HCT116 (cell line): ENCODE results near the gene TRPV2. TPM values are rescaled to one million over a fixed set of nuclear protein-coding genes. Genes with fewer than 3 reads are reported as not detected.

Source experiments
- ATAC-seq: fragments of 200-7000 bp; cut with Tn5 transposase; 2 replicates; pipeline ENCODE4 v1.9.1; 2020; ENCODE audit warnings: mild to moderate bottlenecking, moderate library complexity
- BruUV-seq: library from RNA; stranded (reverse); fragments of 400-500 nt; replicated peaks from 2 replicates; lab custom pipeline; 2021; lab: Mats Ljungman, UMichigan
- CTCF ChIA-PET: fragments of 300-600 bp; sonication (Branson Sonifier 250); formaldehyde crosslinking; loops from one replicate; lab custom pipeline; 2021; ENCODE audit warnings: antibody characterized with exemption; lab: Charles Lee
- POLR2A ChIA-PET: fragments of 300-600, 350-600 bp; sonication (Branson Sonifier 250); formaldehyde crosslinking; loops from one replicate; lab custom pipeline; 2021; ENCODE audit warnings: antibody characterized with exemption; lab: Charles Lee
- RAD21 ChIA-PET, 2 experiments: fragments of 300-600 bp; sonication (Branson Sonifier 250); formaldehyde crosslinking; loops; one replicate each; lab custom pipeline; 2023; ENCODE audit warnings: low total read pairs in 2 of 2; ENCODE audit not compliant: uncharacterized antibody in 2 of 2, unreplicated experiment in 2 of 2, low non-redundant PET in 1 of 2; lab: Charles Lee
- DNase-seq: peaks from one replicate; pipeline ENCODE4 v3.0.0-alpha.2; 2010; ENCODE audit warnings: low read depth, low spot score
- H2AFZ ChIP-seq: fragments of 200-600 bp; shearing (Covaris generic), sonication (generic); 2 replicates; pipeline ENCODE4 v1.6.1; 2017; ENCODE audit warnings: low read depth, mixed run types, mixed read lengths, antibody characterized with exemption, low read length; ENCODE audit not compliant: poor library complexity, severe bottlenecking
- H3K27ac ChIP-seq: 2 replicates; pipeline ENCODE4 v1.5.1; 2012; ENCODE audit warnings: low read depth, low read length
- H3K27me3 ChIP-seq: fragments of 200-600 bp; sonication (generic); 2 replicates; pipeline ENCODE4 v1.6.1; 2016; ENCODE audit warnings: mixed run types, low read length, mixed read lengths; ENCODE audit not compliant: insufficient read depth
- H3K36me3 ChIP-seq, 2 experiments: fragments of 200-500 bp in 1 of 2; fragments of 200-600 bp in 1 of 2; sonication (Bioruptor generic) in 1 of 2; sonication (generic) in 1 of 2; 2 replicates each; pipeline versions ENCODE4 v1.5.1 to v1.6.1; 2014 to 2016; ENCODE audit warnings: low read length in 2 of 2, inconsistent platforms in 1 of 2, mixed read lengths in 1 of 2, mixed run types in 1 of 2; ENCODE audit not compliant: insufficient read depth in 2 of 2, control insufficient read depth in 1 of 2
- H3K4me1 ChIP-seq, 2 experiments: fragments of 200-600 bp in 1 of 2; sonication (generic) in 1 of 2; 2 replicates each; pipeline versions ENCODE4 v1.5.1 to v1.6.1; 2012 to 2017; ENCODE audit warnings: low read length in 2 of 2, inconsistent platforms in 1 of 2, mild to moderate bottlenecking in 1 of 2, mixed read lengths in 1 of 2, mixed run types in 1 of 2, moderate library complexity in 1 of 2; ENCODE audit not compliant: insufficient read depth in 2 of 2, control insufficient read depth in 1 of 2
- H3K4me2 ChIP-seq: fragments of 200-600 bp; sonication (generic); 2 replicates; pipeline ENCODE4 v1.6.1; 2017; ENCODE audit warnings: mixed run types, low read length, mixed read lengths
- H3K4me3 ChIP-seq, 2 experiments: fragments of 200-600 bp in 1 of 2; sonication (generic) in 1 of 2; replicated peaks in 1 of 2; 2 replicates each; pipeline ENCODE4 v1.5.1; 2011 to 2016; ENCODE audit warnings: low read length in 2 of 2, control low read depth in 1 of 2, low read depth in 1 of 2, mild to moderate bottlenecking in 1 of 2, mixed read lengths in 1 of 2, mixed run types in 1 of 2
- H3K79me2 ChIP-seq: fragments of 200-600 bp; sonication (generic); 2 replicates; pipeline ENCODE4 v1.6.1; 2017; ENCODE audit warnings: mild to moderate bottlenecking, mixed run types, low read length, moderate library complexity, mixed read lengths; ENCODE audit not compliant: insufficient read depth
- H3K9ac ChIP-seq: fragments of 200-600 bp; sonication (generic); 2 replicates; pipeline ENCODE4 v1.6.1; 2016; ENCODE audit warnings: low read length, mixed read lengths
- H3K9me2 ChIP-seq: fragments of 200-600 bp; sonication (generic), shearing (Covaris generic); 2 replicates; pipeline ENCODE4 v1.6.1; 2017; ENCODE audit warnings: mixed run types, mild to moderate bottlenecking, moderate library complexity; ENCODE audit not compliant: insufficient read depth
- H3K9me3 ChIP-seq, 2 experiments: fragments of 200-500 bp in 1 of 2; fragments of 200-600 bp in 1 of 2; sonication (Bioruptor generic) in 1 of 2; sonication (generic) in 1 of 2; 2 replicates each; pipeline ENCODE4 v1.6.1; 2014 to 2017; ENCODE audit warnings: low read length in 2 of 2, mixed read lengths in 2 of 2, inconsistent platforms in 1 of 2, low read depth in 1 of 2, mild to moderate bottlenecking in 1 of 2, mixed run types in 1 of 2, moderate library complexity in 1 of 2; ENCODE audit not compliant: control insufficient read depth in 1 of 2, insufficient read depth in 1 of 2
- H4K20me1 ChIP-seq: fragments of 200-600 bp; sonication (generic), shearing (Covaris generic); 2 replicates; pipeline ENCODE4 v1.6.1; 2017; ENCODE audit warnings: mixed run types, mild to moderate bottlenecking, moderate library complexity; ENCODE audit not compliant: insufficient read depth
- ATF3 ChIP-seq: IDR thresholded peaks from 2 replicates; pipeline ENCODE4 v1.6.1; 2012
- CBX3 ChIP-seq: IDR thresholded peaks from 2 replicates; pipeline ENCODE4 v1.6.1; 2012; ENCODE audit warnings: low read depth
- CTCF ChIP-seq, 3 experiments: fragments of 200-600 bp in 1 of 3; sonication (generic) in 1 of 3; IDR thresholded peaks in 2 of 3; conservative IDR thresholded peaks in 1 of 3; 2 replicates each; pipeline ENCODE4 v1.5.1; 2012 to 2017; ENCODE audit warnings: low read depth in 2 of 3, low read length in 2 of 3, antibody characterized with exemption in 1 of 3, borderline replicate concordance in 1 of 3, control low read depth in 1 of 3, mild to moderate bottlenecking in 1 of 3, mixed read lengths in 1 of 3, mixed run types in 1 of 3, moderate library complexity in 1 of 3; ENCODE audit not compliant: insufficient read depth in 1 of 3
- EGR1 ChIP-seq: IDR thresholded peaks from 2 replicates; pipeline ENCODE4 v1.6.1; 2012; ENCODE audit warnings: low read depth
- EZH2 ChIP-seq: fragments of 200-600 bp; sonication (generic); IDR thresholded peaks from 2 replicates; pipeline ENCODE4 v1.6.1; 2017; ENCODE audit warnings: antibody characterized with exemption, mixed run types
- JUND ChIP-seq: IDR thresholded peaks from 2 replicates; pipeline ENCODE4 v1.6.1; 2012
- MAX ChIP-seq: IDR thresholded peaks from 2 replicates; pipeline ENCODE4 v1.6.1; 2012
- POLR2A ChIP-seq: IDR thresholded peaks from 2 replicates; pipeline ENCODE4 v1.7.0; 2011; ENCODE audit warnings: borderline replicate concordance; ENCODE audit not compliant: insufficient read depth, insufficient read length; ENCODE audit errors: extremely low read depth
- POLR2AphosphoS5 ChIP-seq: IDR thresholded peaks from 2 replicates; pipeline ENCODE4 v1.6.1; 2011; ENCODE audit warnings: mild to moderate bottlenecking, low read depth, low read length, moderate library complexity
- REST ChIP-seq: IDR thresholded peaks from 2 replicates; pipeline ENCODE4 v1.6.1; 2012; ENCODE audit warnings: low read depth
- SP1 ChIP-seq: IDR thresholded peaks from 2 replicates; pipeline ENCODE4 v1.6.1; 2012; ENCODE audit warnings: low read depth
- TCF7L2 ChIP-seq: IDR thresholded peaks from 2 replicates; pipeline ENCODE4 v1.7.0; 2011; ENCODE audit warnings: borderline replicate concordance, inconsistent platforms; ENCODE audit not compliant: insufficient read depth, insufficient read length; ENCODE audit errors: extremely low read depth
- YY1 ChIP-seq: IDR thresholded peaks from 2 replicates; pipeline ENCODE4 v1.6.1; 2011; ENCODE audit warnings: low read length, low read depth, moderate library complexity, mild to moderate bottlenecking; ENCODE audit not compliant: insufficient replicate concordance; ENCODE audit errors: extremely low read depth
- ZBTB33 ChIP-seq: IDR thresholded peaks from 2 replicates; pipeline ENCODE4 v1.6.1; 2011; ENCODE audit warnings: mild to moderate bottlenecking, low read length, moderate library complexity; ENCODE audit not compliant: insufficient replicate concordance; ENCODE audit errors: extremely low read depth
- intact Hi-C: fragments of 100-400 bp; cut with micrococcal nuclease; formaldehyde crosslinking; loops from 2 replicates; pipeline ENCODE4 v1.10.0; 2022
- total RNA-seq: library from RNA; stranded (reverse); gene quantifications from one replicate; pipeline ENCODE4 v1.2.1, GENCODE V29; 2021; ENCODE audit not compliant: unreplicated experiment

The TRPV2 gene
- total RNA-seq, 1 experiment from 2014 or later: 2.7 TPM

- TF ChIP-seq REST (no peak), CBX3 (no peak)
These were observed 44.6 kb downstream of the TRPV2 start (continued) for GRCh38 chr17:16459855-16460550.

- no peaks in the 10 kb centered on the region for H3K79me2 ChIP-seq
- TF ChIP-seq JUND: no peak
- TF ChIP-seq YY1: no peak
- TF ChIP-seq TCF7L2: no peak
- no peak for TF ChIP-seq CTCF (IDR thresholded peaks at IDR 0.05 in 2 of 3, conservative IDR thresholded peaks at IDR 0.05 in 1 of 3; ENCODE audit: borderline replicate concordance in 1 of 3, insufficient read depth in 1 of 3, low read depth in 2 of 3, low read length in 2 of 3)
- no peak for TF ChIP-seq ATF3
- no peak for TF ChIP-seq ZBTB33
- TF ChIP-seq SP1: no peak
- TF ChIP-seq MAX: no peak
- TF ChIP-seq POLR2AphosphoS5: no peak
- no peak for TF ChIP-seq EZH2
- no peak for TF ChIP-seq EGR1
- no peak for TF ChIP-seq POLR2A
- ChIA-PET POLR2A (interaction anchor here (6.9 kb wide), 1 partner anchor 21 kb away, joined by 29 read pairs; no protein-coding TSS in a partner anchor), RAD21 (interaction anchor here in 1 of 2 experiments (0.6 kb wide), 1 partner anchor 255 kb away, joined by 3 read pairs; no protein-coding TSS in a partner anchor), CTCF (no interaction called here)
- no peak for DNase-seq
- no peak overlapping the region for H3K4me2 ChIP-seq
- no peaks in the 10 kb centered on the region for H3K9me3 ChIP-seq
- no peaks in the 10 kb centered on the region for H3K36me3 ChIP-seq
- H3K4me1 ChIP-seq: peaks cover 8 to 25% of the 10 kb centered on the region in 2 experiments; a peak in 3 of 4 replicates
- BruUV-seq: no TSS peak
- H2AFZ ChIP-seq: no peak overlapping the region
- H3K9ac ChIP-seq: no peak overlapping the region
- no peaks in the 10 kb centered on the region for H3K9me2 ChIP-seq
- H3K4me3 ChIP-seq: no peak overlapping the region
- no peaks in the 10 kb centered on the region for H4K20me1 ChIP-seq
- intact Hi-C loops: no loop called here
- no peaks in the 10 kb centered on the region for H3K27me3 ChIP-seq
- H3K27ac ChIP-seq: no peak overlapping the region
- no peak for ATAC-seq
These were observed 45.6 kb downstream of the TRPV2 start for GRCh38 chr17:16460796-16461605.
